ENCODE results near the gene RSPH10B.
"Not testable (repeated sequence)": the region's sequence is repeated elsewhere in the genome, so short reads cannot be mapped to it uniquely, and the experiment has no call there.

Gene RSPH10B

GRCh38 chr7:5926263-5926870 is 44.1 kb downstream of the RSPH10B start:
- not testable (repeated sequence) for DNase-seq (ENCODE audit: low spot score)

DNA sequence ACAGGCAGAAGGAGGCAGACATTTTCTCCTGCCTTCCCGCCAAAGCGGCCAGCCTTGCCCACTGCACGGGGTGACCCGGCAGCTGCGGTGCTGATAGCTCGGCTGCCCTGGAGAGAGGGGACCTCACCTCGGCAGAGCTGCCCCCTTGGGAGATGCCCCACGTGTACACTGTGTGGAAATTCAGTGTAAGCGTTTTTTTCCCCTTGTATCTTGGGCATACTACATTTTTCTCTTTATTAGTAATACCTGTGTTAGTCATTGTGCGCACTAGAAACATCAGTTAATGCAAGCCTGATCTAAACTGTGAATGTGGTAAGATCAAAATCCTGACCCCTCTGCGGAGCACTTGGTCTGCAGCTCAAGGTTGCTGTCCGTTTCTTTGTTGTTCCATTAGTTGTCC is 45.9 kb downstream of the RSPH10B start:
- not testable (repeated sequence) for DNase-seq (ENCODE audit: low spot score)

- not testable (repeated sequence) for DNase-seq (ENCODE audit: low spot score)
These were observed 46.3 kb downstream of the RSPH10B start for GRCh38 chr7:5924180-5924579.

- not testable (repeated sequence) for DNase-seq (ENCODE audit: low spot score)
These were observed 54.0 kb downstream of the RSPH10B start for GRCh38 chr7:5916529-5916928.

- DNase-seq (ENCODE audit: low spot score): not testable (repeated sequence)
These were observed 61.7 kb downstream of the RSPH10B start for GRCh38 chr7:5908835-5909234.

GRCh38 chr7:5904726-5905125 is 65.8 kb downstream of the RSPH10B start:
- not testable (repeated sequence) for DNase-seq (ENCODE audit: low spot score)

DNA sequence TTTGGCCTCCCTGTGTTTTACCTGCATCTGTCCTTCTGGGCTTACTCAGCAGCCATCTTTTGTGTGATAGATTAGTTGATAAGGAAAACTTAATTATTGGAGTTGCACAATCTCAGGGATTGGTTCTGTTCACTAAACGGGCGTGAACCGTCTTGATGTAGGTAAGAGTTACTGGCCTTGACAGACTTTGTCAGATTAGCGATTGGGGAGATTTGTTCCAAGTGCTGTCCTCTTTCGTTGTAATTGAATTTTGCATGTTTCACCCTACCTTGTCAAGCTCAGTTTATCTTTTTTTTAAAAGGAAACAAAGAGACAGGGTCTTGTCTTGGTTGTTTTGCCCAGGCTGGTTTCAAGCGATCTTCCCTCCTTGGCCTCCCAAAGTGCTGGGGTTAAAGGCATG is 67.5 kb downstream of the RSPH10B start:
- DNase-seq (ENCODE audit: low spot score): not testable (repeated sequence)

GRCh38 chr7:5898480-5899224 is 71.8 kb downstream of the RSPH10B start, which contains the start of gene CCZ1:
TSS of gene CCZ1 (plus strand) at chr7:5898733. CDS start at chr7:5898800, 67 bp downstream.
- peak; percentile 32 for DNase-seq (ENCODE audit: low spot score)

DNA sequence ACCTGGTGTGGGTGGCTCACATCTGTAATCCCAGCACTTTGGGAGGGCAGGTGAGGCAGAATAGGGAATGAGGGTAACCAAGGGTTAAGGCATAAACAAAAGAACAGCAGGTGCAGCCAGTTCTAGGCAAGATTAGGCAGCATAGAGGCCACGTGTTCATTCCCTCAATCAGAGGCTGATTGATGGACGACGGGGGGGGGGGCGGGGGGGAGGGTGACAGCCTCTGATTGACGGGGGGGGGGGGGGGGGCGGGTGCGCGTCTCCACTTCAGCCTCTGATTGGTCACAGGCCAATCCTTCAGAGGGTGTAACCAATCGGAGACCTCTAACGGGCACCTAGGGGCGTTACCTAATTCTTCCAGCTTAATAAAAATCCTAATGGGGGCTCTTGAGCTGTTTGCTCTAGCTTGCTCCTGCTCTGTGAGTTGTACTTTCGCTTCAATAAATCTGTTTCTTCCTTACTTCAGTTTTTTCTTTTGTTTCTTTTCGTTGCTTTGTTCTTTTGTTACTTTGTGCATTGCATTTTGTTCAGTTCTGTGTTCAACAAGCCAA is 73.0 kb downstream of the RSPH10B start:
- DNase-seq (ENCODE audit: low spot score): not testable (repeated sequence)

- DNase-seq (ENCODE audit: low spot score): no peak
These were observed 78.0 kb downstream of the RSPH10B start for GRCh38 chr7:5892498-5892897.

DNA sequence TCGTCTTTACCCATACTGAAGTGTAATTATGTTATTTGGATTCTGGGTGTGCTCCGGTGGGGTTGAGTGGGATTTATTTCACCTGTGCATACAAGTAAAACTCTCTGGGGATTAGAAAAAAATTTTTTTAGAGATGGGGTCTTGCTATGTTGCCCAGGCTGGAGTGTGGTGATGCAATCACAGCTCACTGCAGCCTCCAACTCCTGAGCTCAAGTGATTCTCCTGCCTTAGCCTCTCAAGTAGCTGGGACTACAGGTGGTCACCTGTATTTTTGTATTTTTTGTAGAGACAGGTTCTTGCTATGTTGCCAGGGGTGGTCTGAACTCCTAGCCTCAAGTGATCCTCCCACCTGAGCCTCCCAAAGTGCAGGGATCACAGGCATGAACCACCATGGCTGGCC is 80.2 kb downstream of the RSPH10B start:
- DNase-seq (ENCODE audit: low spot score): not testable (repeated sequence)

DNA sequence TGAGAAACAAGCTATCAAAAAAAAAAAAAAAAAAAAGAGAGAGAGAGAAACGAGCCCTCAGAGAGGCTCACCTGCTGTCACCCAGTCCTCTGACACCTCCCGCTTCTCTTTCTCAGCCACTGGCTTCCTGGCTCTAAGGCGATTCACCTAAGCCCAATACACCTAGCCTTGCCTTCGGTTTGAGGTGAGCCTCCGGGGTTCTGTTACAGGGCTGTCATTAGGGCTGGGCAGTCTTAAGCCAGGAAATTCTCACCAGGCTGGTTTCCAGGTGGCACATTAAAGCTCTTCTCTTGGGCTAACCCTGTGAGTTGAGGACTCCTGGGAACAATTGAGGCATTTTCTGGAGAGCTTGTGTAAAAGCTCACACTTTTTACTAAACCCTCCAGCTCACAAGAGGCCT is 82.5 kb downstream of the RSPH10B start:
- not testable (repeated sequence) for DNase-seq (ENCODE audit: low spot score)

GRCh38 chr7:5884431-5884830 is 86.1 kb downstream of the RSPH10B start:
- not testable (repeated sequence) for DNase-seq (ENCODE audit: low spot score)

DNA sequence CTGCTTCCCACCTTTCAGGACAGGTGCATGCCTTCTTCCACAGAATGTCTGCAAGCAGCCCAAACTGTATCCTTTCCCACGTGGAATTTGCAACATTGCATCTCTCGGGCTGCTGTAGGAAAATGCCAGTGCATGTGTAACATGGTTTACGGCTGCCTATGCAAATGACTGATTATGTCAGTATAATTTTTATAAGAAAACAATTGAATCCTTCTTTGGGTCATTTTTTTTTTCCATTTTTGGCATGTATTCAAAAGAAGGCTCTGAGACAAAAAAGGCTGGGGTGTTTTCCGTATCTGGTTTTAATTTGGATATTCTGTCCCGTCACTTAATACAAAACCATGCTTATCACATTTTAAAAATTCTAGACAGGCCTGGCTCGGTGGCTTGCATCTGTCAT is 90.4 kb downstream of the RSPH10B start:
- not testable (repeated sequence) for DNase-seq (ENCODE audit: low spot score)

- not testable (repeated sequence) for DNase-seq (ENCODE audit: low spot score)
These were observed 90.9 kb downstream of the RSPH10B start for GRCh38 chr7:5879591-5879990.
